ENCODE measurements around the gene RGS3.

GRCh38 chr9:113444736-113445135 is 18.8 kb upstream of the RGS3 start:
- TF ChIP-seq POLR2A (IDR thresholded peaks at IDR 0.05; ENCODE audit: low read length) (no peak), GATA1 (IDR thresholded peaks at IDR 0.05; ENCODE audit: low read depth, low read length) (no peak)

All from erythroblast (primary cell).